H9 (cell line): ENCODE results near the gene PHF21B. TPM values are rescaled to one million over a fixed set of nuclear protein-coding genes. Genes with fewer than 3 reads are reported as not detected.

Experiments used
- DNase-seq: peaks from one replicate; pipeline ENCODE4 v3.0.0-alpha.2; 2017
- H2AFZ ChIP-seq: one replicate; pipeline ENCODE4 v1.6.1; 2013; ENCODE audit warnings: mild to moderate bottlenecking, low read length, control low read depth, moderate library complexity
- H2AK5ac ChIP-seq: 2 replicates; pipeline ENCODE4 v1.6.1; 2013; ENCODE audit warnings: low read length, control low read depth, mixed read lengths; ENCODE audit not compliant: insufficient read length
- H2BK120ac ChIP-seq: one replicate; pipeline ENCODE4 v1.6.1; 2013; ENCODE audit warnings: low read depth, mild to moderate bottlenecking, low read length, control low read depth, inconsistent platforms; ENCODE audit not compliant: poor library complexity, severe bottlenecking
- H2BK12ac ChIP-seq: 2 replicates; pipeline ENCODE4 v1.6.1; 2013; ENCODE audit warnings: low read length, control low read depth, mixed read lengths, low read depth; ENCODE audit not compliant: insufficient read length
- H2BK15ac ChIP-seq: 2 replicates; pipeline ENCODE4 v1.6.1; 2013; ENCODE audit warnings: low read depth, low read length, control low read depth
- H2BK20ac ChIP-seq: one replicate; pipeline ENCODE4 v1.6.1; 2013; ENCODE audit warnings: low read depth, mild to moderate bottlenecking, low read length, control low read depth, inconsistent platforms; ENCODE audit not compliant: poor library complexity, severe bottlenecking
- H2BK5ac ChIP-seq: 2 replicates; pipeline ENCODE4 v1.6.1; 2013; ENCODE audit warnings: low read length, control low read depth, mixed read lengths; ENCODE audit not compliant: insufficient read length
- H3K14ac ChIP-seq: 2 replicates; pipeline ENCODE4 v1.6.1; 2013; ENCODE audit warnings: low read length, control low read depth; ENCODE audit not compliant: insufficient read depth
- H3K18ac ChIP-seq: 2 replicates; pipeline ENCODE4 v1.6.1; 2013; ENCODE audit warnings: low read depth, mild to moderate bottlenecking, mixed read lengths, low read length, control low read depth; ENCODE audit not compliant: insufficient read length
- H3K23ac ChIP-seq: 2 replicates; pipeline ENCODE4 v1.6.1; 2013; ENCODE audit warnings: low read length, control low read depth, mixed read lengths, low read depth; ENCODE audit not compliant: insufficient read length
- H3K23me2 ChIP-seq: 2 replicates; pipeline ENCODE4 v1.6.1; 2013; ENCODE audit warnings: low read depth, mild to moderate bottlenecking, mixed read lengths, low read length, control low read depth; ENCODE audit not compliant: insufficient read length, poor library complexity, severe bottlenecking
- H3K27ac ChIP-seq: 2 replicates; pipeline ENCODE4 v1.5.1; 2013; ENCODE audit warnings: low read length, control low read depth, mixed read lengths, low read depth; ENCODE audit not compliant: insufficient read length
- H3K27me3 ChIP-seq: 2 replicates; pipeline ENCODE4 v1.6.1; 2013; ENCODE audit warnings: low read length, control low read depth, inconsistent platforms; ENCODE audit not compliant: insufficient read depth
- H3K4ac ChIP-seq: 2 replicates; pipeline ENCODE4 v1.6.1; 2013; ENCODE audit warnings: low read depth, mild to moderate bottlenecking, control low read depth, inconsistent platforms, low read length, moderate library complexity
- H3K4me1 ChIP-seq: 2 replicates; pipeline ENCODE4 v1.6.1; 2013; ENCODE audit warnings: low read length, control low read depth, inconsistent platforms; ENCODE audit not compliant: insufficient read depth
- H3K4me2 ChIP-seq: 2 replicates; pipeline ENCODE4 v1.6.1; 2013; ENCODE audit warnings: low read length, control low read depth, mixed read lengths; ENCODE audit not compliant: insufficient read length, insufficient read depth
- H3K56ac ChIP-seq: 2 replicates; pipeline ENCODE4 v1.6.1; 2013; ENCODE audit warnings: low read depth, mild to moderate bottlenecking, mixed read lengths, low read length, control low read depth; ENCODE audit not compliant: insufficient read length
- H3K79me1 ChIP-seq: 2 replicates; pipeline ENCODE4 v1.6.1; 2013; ENCODE audit warnings: low read depth, mild to moderate bottlenecking, moderate library complexity, low read length, control low read depth, inconsistent platforms; ENCODE audit not compliant: insufficient read depth, poor library complexity, severe bottlenecking
- H3K79me2 ChIP-seq: 2 replicates; pipeline ENCODE4 v1.6.1; 2013; ENCODE audit warnings: low read length, control low read depth, inconsistent platforms; ENCODE audit not compliant: insufficient read depth
- H3K9ac ChIP-seq: 2 replicates; pipeline ENCODE4 v1.6.1; 2013; ENCODE audit warnings: low read length, control low read depth, mixed read lengths; ENCODE audit not compliant: insufficient read length; ENCODE audit errors: extremely low read depth
- H3K9me3 ChIP-seq: one replicate; pipeline ENCODE4 v1.6.1; 2013; ENCODE audit warnings: low read depth, low read length, inconsistent platforms; ENCODE audit not compliant: control insufficient read depth
- H3T11ph ChIP-seq: one replicate; pipeline ENCODE4 v1.6.1; 2013; ENCODE audit warnings: mild to moderate bottlenecking, low read length, control low read depth, inconsistent platforms
- H4K20me1 ChIP-seq: one replicate; pipeline ENCODE4 v1.6.1; 2013; ENCODE audit not compliant: control insufficient read depth, insufficient read length, insufficient read depth
- H4K5ac ChIP-seq: 2 replicates; pipeline ENCODE4 v1.6.1; 2013; ENCODE audit warnings: low read depth, mild to moderate bottlenecking, mixed read lengths, low read length, control low read depth; ENCODE audit not compliant: insufficient read length
- H4K8ac ChIP-seq: replicated peaks from 2 replicates; pipeline ENCODE4 v1.6.1; 2013; ENCODE audit warnings: low read length, control low read depth, mixed read lengths, low read depth; ENCODE audit not compliant: insufficient read length
- H4K91ac ChIP-seq: 2 replicates; pipeline ENCODE4 v1.6.1; 2013; ENCODE audit warnings: low read depth, mild to moderate bottlenecking, moderate library complexity, mixed read lengths, low read length, control low read depth; ENCODE audit not compliant: insufficient read length
- H3K27ac Mint-ChIP-seq, 3 experiments: 2 replicates in 2 of 3; 3 replicates in 1 of 3; pipeline ENCODE4 v1.8.0; 2020 to 2021; ENCODE audit warnings: mixed read lengths in 3 of 3, mild to moderate bottlenecking in 1 of 3, moderate library complexity in 1 of 3
- H3K27me3 Mint-ChIP-seq: 2 replicates; pipeline ENCODE4 v1.8.0; 2021; ENCODE audit warnings: low read depth, mild to moderate bottlenecking, moderate library complexity, mixed read lengths
- H3K36me3 Mint-ChIP-seq, 3 experiments: 2 replicates in 2 of 3; 3 replicates in 1 of 3; pipeline ENCODE4 v1.8.0; 2020 to 2021; ENCODE audit warnings: low read depth in 3 of 3, mixed read lengths in 3 of 3; ENCODE audit not compliant: insufficient read depth in 1 of 3
- H3K4me1 Mint-ChIP-seq, 2 experiments: 2 replicates each; pipeline ENCODE4 v1.8.0; 2020; ENCODE audit warnings: mixed read lengths in 2 of 2
- H3K4me3 Mint-ChIP-seq, 2 experiments: 2 replicates in 1 of 2; 3 replicates in 1 of 2; pipeline ENCODE4 v1.8.0; 2020 to 2021; ENCODE audit warnings: mild to moderate bottlenecking in 2 of 2, mixed read lengths in 2 of 2, moderate library complexity in 1 of 2
- H3K9me3 Mint-ChIP-seq, 2 experiments: 2 replicates in 1 of 2; 3 replicates in 1 of 2; pipeline ENCODE4 v1.8.0; 2020; ENCODE audit warnings: mild to moderate bottlenecking in 2 of 2, mixed read lengths in 2 of 2, moderate library complexity in 1 of 2
- WGBS: extraction: QIAGEN DNeasy Blood & Tissue Kit; methylation state at CpG from one replicate; pipeline ENCODE4 v1.1.7; 2013; ENCODE audit warnings: missing lambda C conversion rate, low lambda C conversion rate, mixed read lengths; ENCODE audit not compliant: insufficient read length; ENCODE audit errors: extremely low coverage; 5-methylcytosine and 5-hydroxymethylcytosine counted together
- total RNA-seq: library from RNA; stranded (reverse); gene quantifications from 2 replicates; pipeline ENCODE4 v1.2.1, GENCODE V29; 2021
- TF ChIP-seq, protein P1 (sequence below): fragments of 200-600 bp; sonication (generic); conservative IDR thresholded peaks from 3 replicates; pipeline ENCODE4 v1.8.0; 2021; ENCODE audit warnings: antibody characterized with exemption, mild to moderate bottlenecking

Gene PHF21B
- total RNA-seq, 1 experiment from 2014 or later = 60.3 TPM

DNA sequence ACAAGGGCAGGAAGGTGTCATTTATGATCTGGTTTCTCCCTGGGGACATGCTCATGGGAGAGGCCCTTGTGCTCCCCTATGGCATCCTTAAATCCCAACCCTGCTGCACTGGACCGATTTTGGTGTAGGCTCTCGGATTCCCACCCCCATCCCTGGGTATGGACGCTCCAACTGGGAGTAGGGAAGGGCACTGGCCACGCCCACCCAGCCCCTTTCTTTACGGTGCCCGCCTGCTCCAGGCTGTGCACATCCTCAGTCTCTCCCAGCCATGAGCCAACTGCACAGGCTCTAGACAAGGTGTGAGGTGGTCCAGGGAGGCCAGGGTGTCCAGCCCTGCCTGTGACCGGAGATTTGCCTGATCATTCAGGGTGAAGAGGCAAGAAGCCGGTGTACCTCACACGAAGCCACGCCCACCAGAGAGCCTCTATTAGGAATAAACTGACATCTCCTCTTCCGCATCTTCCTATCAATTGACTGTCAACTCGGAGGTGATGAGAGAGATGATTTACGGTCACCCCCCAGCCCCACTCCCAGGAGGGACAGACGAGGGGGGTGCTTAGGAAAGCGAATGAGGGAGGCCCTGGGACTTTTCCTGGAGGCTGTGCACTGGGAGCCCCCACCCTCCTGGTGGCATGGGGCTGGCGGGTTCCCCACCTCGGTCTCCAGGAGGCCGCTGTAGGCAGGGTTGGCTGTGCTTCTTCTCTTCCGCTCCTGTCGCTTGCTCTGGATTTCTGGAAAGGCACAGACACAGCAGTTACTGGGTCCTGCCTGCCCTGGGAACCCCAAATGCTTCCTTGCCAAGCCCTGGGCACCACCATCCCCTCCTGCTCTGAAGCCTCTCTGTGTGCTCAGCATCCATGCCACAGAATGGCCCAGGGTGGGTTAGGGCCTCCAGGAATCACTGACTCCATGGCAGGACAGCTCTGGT is 116.7 kb downstream of the PHF21B start:
- no peak overlapping the region for H3K4ac ChIP-seq
- no peak overlapping the region for H3K4me3 Mint-ChIP-seq
- no peaks in the 10 kb centered on the region for H3K4me1 ChIP-seq
- no peak overlapping the region; a peak in 1 of 7 replicates for H3K27ac Mint-ChIP-seq
- TF ChIP-seq, protein P1, sequence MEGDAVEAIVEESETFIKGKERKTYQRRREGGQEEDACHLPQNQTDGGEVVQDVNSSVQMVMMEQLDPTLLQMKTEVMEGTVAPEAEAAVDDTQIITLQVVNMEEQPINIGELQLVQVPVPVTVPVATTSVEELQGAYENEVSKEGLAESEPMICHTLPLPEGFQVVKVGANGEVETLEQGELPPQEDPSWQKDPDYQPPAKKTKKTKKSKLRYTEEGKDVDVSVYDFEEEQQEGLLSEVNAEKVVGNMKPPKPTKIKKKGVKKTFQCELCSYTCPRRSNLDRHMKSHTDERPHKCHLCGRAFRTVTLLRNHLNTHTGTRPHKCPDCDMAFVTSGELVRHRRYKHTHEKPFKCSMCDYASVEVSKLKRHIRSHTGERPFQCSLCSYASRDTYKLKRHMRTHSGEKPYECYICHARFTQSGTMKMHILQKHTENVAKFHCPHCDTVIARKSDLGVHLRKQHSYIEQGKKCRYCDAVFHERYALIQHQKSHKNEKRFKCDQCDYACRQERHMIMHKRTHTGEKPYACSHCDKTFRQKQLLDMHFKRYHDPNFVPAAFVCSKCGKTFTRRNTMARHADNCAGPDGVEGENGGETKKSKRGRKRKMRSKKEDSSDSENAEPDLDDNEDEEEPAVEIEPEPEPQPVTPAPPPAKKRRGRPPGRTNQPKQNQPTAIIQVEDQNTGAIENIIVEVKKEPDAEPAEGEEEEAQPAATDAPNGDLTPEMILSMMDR = no peak
- no peaks in the 10 kb centered on the region for H3K23me2 ChIP-seq
- no peaks in the 10 kb centered on the region for H3K9me3 Mint-ChIP-seq
- no peaks in the 10 kb centered on the region for H3K79me1 ChIP-seq
- no CpG with 5 or more reads among the region's 20 CpGs for WGBS
- H3K79me2 ChIP-seq = no peaks in the 10 kb centered on the region
- H2BK5ac ChIP-seq = no peak overlapping the region
- H3T11ph ChIP-seq = no peak overlapping the region
- no peak overlapping the region for H4K91ac ChIP-seq
- no peak overlapping the region for H3K23ac ChIP-seq
- H3K27me3 ChIP-seq = no peaks in the 10 kb centered on the region
- H3K56ac ChIP-seq = no peak overlapping the region
- no peaks in the 10 kb centered on the region for H4K20me1 ChIP-seq
- no peak overlapping the region for H2BK20ac ChIP-seq
- no peak overlapping the region for H3K4me2 ChIP-seq
- DNase-seq = no peak
- no peak overlapping the region for H2BK120ac ChIP-seq
- no peak overlapping the region for H2BK15ac ChIP-seq
- no peak overlapping the region for H4K5ac ChIP-seq
- no peak overlapping the region for H2AFZ ChIP-seq
- no peaks in the 10 kb centered on the region for H3K27me3 Mint-ChIP-seq
- no peak overlapping the region for H2AK5ac ChIP-seq
- no peak overlapping the region for H4K8ac ChIP-seq
- H3K4me1 Mint-ChIP-seq = peaks cover 17 to 22% of the 10 kb centered on the region in 2 experiments
- H3K9ac ChIP-seq = no peak overlapping the region
- no peak overlapping the region for H3K18ac ChIP-seq
- H3K14ac ChIP-seq = no peak overlapping the region; the same call in 1 of the 2 replicates
- peaks cover 11 to 51% (median 31%) of the 10 kb centered on the region in 3 experiments for H3K36me3 Mint-ChIP-seq
- no peaks in the 10 kb centered on the region for H3K9me3 ChIP-seq
- no peak overlapping the region for H3K27ac ChIP-seq
- no peak overlapping the region for H2BK12ac ChIP-seq
